Measurements from ENCODE around the gene ADRA2B.
A peak's percentile ranks its signal among the peaks of the same experiment; 100 is the strongest.

ADRA2B gene

DNA sequence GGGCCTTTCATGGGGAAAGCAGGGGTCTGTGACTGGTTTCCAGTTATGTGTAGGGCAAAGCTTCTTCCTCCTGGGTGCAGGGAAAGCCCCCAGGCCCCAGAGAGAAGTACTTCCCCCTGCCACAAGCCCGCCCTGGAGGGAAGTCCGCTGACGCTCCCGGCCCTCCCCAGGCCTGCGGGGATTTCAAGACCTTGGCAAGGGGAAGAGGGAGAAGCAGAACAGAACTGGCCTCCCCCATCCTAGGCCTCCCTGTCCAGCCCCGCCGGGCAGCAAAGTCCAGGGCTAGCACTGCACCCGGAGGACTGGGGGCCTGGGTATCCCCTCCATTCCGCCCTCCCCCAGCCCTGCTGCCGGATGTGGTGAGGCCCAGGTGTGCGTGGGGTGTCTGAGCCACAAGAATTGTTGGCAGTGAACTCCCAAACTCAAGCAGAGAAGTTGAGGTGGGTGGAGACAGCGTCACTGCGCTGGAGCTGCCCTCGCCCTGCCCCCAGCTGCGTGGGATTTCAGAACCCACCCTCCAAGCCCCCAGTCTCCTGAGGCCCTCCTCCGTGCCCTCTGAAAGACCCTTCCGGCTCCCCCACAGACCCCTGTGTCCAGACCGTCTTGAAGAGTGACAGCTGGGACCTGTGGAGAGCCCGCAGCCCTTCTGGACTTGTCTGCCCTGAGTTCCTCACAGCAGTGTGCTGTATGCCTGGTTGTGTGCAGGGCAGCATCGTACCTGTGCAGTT lies 29.9 kb upstream of the ADRA2B start:
- TF ChIP-seq, protein P1, sequence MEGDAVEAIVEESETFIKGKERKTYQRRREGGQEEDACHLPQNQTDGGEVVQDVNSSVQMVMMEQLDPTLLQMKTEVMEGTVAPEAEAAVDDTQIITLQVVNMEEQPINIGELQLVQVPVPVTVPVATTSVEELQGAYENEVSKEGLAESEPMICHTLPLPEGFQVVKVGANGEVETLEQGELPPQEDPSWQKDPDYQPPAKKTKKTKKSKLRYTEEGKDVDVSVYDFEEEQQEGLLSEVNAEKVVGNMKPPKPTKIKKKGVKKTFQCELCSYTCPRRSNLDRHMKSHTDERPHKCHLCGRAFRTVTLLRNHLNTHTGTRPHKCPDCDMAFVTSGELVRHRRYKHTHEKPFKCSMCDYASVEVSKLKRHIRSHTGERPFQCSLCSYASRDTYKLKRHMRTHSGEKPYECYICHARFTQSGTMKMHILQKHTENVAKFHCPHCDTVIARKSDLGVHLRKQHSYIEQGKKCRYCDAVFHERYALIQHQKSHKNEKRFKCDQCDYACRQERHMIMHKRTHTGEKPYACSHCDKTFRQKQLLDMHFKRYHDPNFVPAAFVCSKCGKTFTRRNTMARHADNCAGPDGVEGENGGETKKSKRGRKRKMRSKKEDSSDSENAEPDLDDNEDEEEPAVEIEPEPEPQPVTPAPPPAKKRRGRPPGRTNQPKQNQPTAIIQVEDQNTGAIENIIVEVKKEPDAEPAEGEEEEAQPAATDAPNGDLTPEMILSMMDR (conservative IDR thresholded peaks at IDR 0.05; ENCODE audit: low read depth): no peak
- H3K27ac ChIP-seq: peak overlapping the region; percentile 49
- CTCF ChIA-PET: interaction anchor here (0.6 to 0.8 kb wide), 2 partner anchors 154 to 452 kb away, joined by 3 to 4 read pairs; no protein-coding TSS in a partner anchor
- no peak for DNase-seq (ENCODE audit: low spot score)
- POLR2A ChIA-PET (ENCODE audit: low non-redundant PET): no interaction called here

DNA sequence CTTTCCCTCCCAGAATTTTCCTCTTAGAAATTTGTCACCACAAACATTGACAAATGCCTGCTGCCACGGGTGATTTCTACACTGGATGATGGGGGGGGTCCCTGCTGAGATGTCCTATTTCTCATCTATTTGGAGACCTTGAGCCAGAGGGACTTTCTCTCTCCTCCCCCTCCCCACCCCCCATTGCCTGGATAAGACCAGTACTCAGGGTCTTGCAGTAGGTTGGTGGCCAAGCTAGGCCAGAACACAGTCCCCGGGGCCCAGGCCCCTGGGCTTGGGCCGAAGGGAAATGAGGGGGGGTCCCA lies 29.4 kb upstream of the ADRA2B start:
- no peak for DNase-seq (ENCODE audit: low spot score)
- CTCF ChIA-PET: interaction anchor here (0.8 kb wide), 1 partner anchor 153 kb away, joined by 3 read pairs; no protein-coding TSS in a partner anchor

DNA sequence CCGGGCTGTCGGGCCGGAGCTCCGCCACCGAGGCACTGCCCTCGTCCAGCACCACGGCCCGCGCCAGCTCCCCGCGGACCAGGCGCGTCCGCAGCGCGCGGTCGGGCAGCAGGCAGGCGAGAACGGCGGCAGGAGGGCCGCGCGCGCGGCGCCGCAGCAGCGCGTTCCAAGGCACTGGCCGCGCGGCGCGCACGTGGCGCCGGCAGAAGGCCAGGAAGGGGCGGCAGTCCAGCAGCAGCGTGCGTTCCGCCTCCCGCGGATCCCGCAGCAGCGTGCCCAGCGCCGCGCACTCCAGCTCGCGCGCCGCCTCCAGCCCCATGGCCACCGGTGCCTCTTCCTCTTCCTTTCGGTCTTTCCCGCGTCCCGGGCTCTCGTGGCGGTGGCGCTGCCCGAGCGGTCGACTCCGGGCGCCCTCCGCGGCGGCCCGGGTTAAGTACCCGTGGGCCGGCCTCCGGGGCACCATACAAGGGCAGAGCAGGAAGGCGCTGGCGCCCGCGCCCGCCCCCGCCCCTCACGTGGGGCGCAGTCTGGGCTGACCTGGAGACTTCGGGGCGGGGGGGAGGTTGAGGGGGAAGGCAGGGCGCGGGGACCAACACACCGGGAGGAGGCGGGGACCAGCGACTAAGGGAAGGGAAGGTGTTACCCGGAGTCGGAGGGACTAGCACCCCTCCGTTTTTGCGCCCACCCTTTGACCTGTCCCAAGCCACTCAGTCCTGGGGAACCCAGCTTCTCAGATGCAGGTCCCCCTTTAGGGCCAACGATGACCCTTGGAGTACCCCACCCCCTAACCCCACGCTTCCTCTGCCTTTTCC lies 28.9 kb upstream of the ADRA2B start, which contains the start of gene DUSP2:
Gene DUSP2, minus strand, starts transcription at position 405 of the 812 bp plus-strand sequence. Its CDS starts 86 bp downstream, at position 319.
- TF ChIP-seq, protein P1 (conservative IDR thresholded peaks at IDR 0.05; ENCODE audit: low read depth): no peak
- CTCF ChIA-PET: interaction anchor here (0.6 to 0.9 kb wide), 4 partner anchors 14 to 643 kb away, joined by 3 to 10 read pairs (median 4); no protein-coding TSS in a partner anchor
- H3K27ac ChIP-seq: peak within 1 kb of the TSS; percentile 37
- POLR2A ChIA-PET (ENCODE audit: low non-redundant PET): no interaction called here
- DNase-seq (ENCODE audit: low spot score): peak; percentile 76

More for the DNA sequence above, 29.4 kb upstream of the ADRA2B start:
- POLR2A ChIA-PET (ENCODE audit: low non-redundant PET): no interaction called here
- H3K27ac ChIP-seq: peak overlapping the region; percentile 37; the same call in 1 of the 2 replicates
- TF ChIP-seq, protein P1 (conservative IDR thresholded peaks at IDR 0.05; ENCODE audit: low read depth): no peak

DNA sequence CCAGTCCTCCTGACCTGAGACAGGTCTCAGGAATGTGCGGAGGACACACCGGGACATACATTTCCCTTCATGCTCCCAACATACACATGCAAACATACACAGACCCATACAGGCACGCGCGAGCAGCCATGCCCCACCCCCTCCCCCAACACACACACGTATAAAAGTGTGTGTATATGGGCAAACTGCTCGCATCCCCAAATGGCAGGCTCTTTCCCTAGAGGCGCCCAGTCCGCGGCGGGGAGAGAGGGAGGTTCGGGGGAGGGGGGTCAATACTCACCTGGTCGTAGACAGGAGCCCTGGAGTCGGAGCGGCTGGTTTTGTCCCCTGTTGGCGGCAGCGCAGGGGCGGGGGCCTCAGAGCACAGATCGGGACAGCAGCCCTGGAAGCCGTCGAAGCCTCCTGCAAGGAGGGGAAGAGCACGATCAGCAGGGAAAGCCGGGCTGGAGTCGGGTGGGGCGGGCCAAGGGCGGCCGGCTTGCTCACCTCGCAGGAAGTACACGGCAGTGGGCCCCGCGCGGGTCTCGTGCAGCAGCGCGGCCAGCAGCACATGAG lies 28.2 kb upstream of the ADRA2B start:
- TF ChIP-seq, protein P1 (conservative IDR thresholded peaks at IDR 0.05; ENCODE audit: low read depth): no peak
- peak; percentile 29 for DNase-seq (ENCODE audit: low spot score)
- POLR2A ChIA-PET (ENCODE audit: low non-redundant PET): no interaction called here
- peak overlapping the region; percentile 37 for H3K27ac ChIP-seq
- CTCF ChIA-PET: interaction anchor here (0.5 to 0.9 kb wide), 2 partner anchors 28 to 31 kb away, joined by 3 read pairs; no protein-coding TSS in a partner anchor

DNA sequence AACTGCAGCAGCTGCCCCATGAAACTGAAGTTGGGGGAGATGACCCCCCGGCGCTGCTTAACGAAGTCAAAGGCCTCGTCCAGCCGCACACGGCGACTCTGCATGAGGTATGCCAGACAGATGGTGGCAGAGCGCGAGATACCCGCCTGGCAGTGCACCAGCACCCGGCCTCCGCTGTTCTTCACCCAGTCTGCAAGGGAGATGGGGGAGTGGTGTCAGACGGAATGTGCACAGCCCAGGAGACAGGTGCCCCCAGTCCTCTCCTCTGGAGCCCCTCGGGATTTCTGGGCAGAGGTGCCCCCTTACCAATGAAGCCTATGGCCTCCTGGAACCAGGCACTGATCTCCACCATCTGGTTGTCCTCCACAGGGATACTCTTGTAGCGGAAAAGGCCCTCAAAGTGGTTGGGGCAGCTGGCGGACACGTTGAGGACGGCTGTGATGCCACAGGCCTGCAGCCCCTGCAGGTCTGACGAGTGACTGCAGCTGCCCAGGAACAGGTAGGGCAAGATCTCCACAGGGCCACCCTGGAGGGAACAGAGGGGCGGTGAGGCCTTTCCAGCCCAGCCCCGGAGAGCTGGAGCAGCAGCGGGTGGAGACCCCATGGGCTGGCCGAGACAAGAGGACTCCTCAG lies 27.6 kb upstream of the ADRA2B start:
- TF ChIP-seq, protein P1 (conservative IDR thresholded peaks at IDR 0.05; ENCODE audit: low read depth): no peak
- CTCF ChIA-PET: interaction anchor here (0.5 to 0.9 kb wide), 2 partner anchors 27 to 31 kb away, joined by 3 read pairs; no protein-coding TSS in a partner anchor
- H3K27ac ChIP-seq: peak overlapping the region; percentile 37
- DNase-seq (ENCODE audit: low spot score): peak; percentile 43
- POLR2A ChIA-PET (ENCODE audit: low non-redundant PET): no interaction called here
